Stimulated activated CD4-positive, alpha-beta T cell treated with anti-CD3 and anti-CD28 coated beads, Interleukin-2, amount 100 ng/mL, for 24 hours (primary cell): ENCODE data around the gene TNIK.

Source experiments
- DNase-seq, 2 donors: peaks; one replicate each; pipeline ENCODE4 v3.0.0-alpha.2; 2020

The TNIK gene

GRCh38 chr3:171218069-171218468 is 242.1 kb downstream of the TNIK start:
- DNase-seq = no peak

DNA sequence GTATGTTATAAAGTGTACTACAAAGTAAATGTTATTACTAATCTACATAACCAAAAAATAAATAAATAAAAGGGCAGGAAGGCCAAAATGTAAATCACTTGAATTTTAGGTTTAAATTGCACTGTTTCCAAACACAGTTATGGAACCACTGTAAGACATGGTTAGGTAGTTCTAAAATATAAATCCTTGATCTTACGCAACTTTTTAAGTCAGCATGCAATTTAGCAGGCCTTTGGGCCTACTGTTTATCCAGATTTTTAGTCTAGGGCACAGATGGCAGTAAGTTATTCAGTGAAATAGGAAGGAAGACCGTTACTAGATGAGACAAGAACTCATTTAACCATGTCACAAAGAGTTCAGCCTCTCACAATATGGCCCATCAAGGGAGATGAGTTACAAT is 246.3 kb downstream of the TNIK start:
- DNase-seq = no peak

GRCh38 chr3:171213178-171213577 is 247.0 kb downstream of the TNIK start:
- no peak for DNase-seq

DNA sequence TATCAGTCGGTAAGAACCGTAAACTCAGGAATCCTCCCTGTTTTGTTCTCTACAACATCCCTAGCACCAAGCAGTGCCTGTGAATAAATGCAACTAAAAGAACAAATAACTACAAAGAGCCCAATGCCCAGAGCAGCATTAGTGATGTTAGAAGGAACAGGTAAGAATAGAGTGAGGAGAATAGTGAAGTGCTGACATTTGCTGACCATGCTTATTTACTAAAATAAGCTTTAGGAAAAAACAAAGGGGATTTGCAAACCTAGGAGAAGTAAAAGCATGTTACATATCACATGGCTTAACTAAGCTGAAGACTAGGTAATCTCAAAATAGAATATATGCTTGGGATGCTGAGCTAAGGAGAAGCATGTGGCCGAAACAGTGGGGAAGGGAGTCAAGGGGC is 247.6 kb downstream of the TNIK start:
- no peak for DNase-seq

DNA sequence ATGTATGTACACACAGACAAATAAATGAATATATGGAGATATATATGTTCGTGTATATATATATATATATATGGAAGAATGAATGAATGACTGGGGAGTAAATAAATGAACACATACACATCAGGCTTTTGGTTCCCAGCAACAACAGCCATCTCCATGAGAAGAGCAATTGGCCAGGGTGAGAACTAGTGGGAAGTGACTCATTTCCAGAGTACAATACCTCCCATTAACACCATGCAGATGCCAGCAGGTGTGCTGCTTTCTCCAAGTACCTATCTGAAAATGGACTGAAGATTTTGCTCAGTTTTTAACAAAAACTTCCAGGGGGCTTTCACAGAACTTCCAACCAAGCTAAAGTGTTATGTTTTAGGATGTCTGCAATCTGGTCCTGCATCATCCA is 253.9 kb downstream of the TNIK start:
- no peak for DNase-seq

GRCh38 chr3:171204942-171205341 is 255.3 kb downstream of the TNIK start:
- DNase-seq = no peak

GRCh38 chr3:171201825-171202224 is 258.4 kb downstream of the TNIK start:
- DNase-seq = no peak

- no peak for DNase-seq
Observed at GRCh38 chr3:171200750-171201088, 259.5 kb downstream of the TNIK start.

DNA sequence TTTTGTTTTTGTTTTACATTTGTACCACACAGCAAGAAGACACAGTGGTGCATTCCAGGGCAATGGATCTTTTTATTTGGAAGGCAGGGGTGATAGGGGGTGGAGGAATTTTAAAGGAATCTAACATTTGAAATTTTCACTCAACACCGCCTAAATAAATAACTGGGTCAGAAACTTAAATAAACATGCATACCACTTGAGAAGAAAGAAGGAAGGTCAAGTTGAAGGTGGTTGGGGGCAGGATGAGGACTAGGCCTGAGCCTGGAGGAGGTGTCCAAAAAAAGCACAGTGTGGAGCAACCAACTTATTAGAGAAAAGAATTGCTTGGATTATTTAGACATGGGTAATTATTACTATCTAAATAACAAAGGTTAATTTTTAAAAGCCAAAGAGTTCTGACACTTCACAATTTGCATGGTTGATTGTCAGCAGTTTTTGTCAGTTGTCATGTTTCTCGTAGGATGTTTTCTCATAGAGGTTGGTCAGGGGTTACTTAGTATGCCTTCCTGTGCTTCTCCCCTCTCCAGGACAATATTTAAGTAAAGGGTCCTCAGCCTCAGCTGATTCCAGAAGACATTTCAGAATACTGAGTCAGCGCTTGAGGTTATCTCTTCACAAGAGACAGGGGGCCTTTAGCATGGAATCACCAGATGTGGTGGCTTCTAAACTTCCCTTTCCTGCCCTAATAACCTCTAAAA is 260.0 kb downstream of the TNIK start:
- no peak for DNase-seq

- no peak for DNase-seq
Observed at GRCh38 chr3:171199473-171199829, 260.8 kb downstream of the TNIK start.

- no peak for DNase-seq
Observed at GRCh38 chr3:171198781-171199472, 261.3 kb downstream of the TNIK start.

DNA sequence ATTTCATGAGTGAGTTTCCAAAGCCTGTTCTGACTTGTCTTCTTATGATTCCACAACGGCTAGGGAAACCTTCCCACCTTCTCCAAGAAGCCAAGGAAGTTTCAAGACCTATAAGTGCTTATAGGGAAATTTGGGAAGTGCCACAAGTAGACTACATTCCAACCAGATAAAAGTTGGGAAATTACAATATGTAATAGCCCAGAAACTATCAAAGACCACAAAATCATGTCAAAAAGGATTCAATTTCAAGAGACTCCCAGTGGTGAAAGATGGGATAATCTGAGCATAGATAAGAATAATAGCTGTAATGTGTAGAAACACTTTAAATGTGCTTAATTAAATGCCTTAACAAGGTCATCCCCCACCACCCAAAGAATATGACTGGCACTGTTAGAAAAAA is 264.5 kb downstream of the TNIK start:
- no peak for DNase-seq

DNA sequence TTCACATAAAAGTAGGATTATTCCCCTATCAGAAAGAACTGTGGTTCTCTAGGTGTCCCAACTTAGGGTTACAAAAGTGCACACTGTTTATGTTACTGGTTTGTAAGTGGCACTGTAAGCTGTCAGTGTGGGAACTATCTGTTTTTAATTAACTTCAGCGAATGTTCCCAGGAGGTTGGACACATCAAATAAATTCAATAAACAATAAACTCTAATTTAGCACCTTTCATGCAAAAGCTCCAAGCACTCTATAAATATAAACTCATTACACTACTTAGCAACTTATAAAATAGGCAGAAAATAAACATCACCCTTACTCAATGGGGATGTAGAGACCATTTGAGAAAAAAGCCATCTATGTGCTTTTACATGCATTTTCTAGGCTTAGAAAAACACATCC is 265.2 kb downstream of the TNIK start:
- no peak for DNase-seq

DNA sequence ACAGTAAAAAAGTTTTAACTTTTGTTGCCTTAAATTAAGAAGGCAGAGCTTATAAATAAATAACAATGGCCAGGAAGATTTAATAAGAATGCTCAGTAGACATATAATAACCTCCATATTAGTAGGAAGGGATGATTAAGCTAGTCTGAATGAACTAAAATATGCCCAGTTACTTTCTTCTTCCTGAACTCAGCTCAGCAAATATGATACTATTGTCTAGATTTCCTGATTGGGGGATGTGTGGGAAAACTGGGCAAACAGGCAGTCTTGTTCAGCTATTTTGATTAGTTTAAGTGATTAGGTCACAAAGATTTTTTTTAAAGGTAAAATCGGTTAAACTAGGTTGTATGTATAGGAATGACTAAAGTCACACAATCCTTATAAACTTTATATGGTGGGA is 266.5 kb downstream of the TNIK start:
- no peak for DNase-seq

DNA sequence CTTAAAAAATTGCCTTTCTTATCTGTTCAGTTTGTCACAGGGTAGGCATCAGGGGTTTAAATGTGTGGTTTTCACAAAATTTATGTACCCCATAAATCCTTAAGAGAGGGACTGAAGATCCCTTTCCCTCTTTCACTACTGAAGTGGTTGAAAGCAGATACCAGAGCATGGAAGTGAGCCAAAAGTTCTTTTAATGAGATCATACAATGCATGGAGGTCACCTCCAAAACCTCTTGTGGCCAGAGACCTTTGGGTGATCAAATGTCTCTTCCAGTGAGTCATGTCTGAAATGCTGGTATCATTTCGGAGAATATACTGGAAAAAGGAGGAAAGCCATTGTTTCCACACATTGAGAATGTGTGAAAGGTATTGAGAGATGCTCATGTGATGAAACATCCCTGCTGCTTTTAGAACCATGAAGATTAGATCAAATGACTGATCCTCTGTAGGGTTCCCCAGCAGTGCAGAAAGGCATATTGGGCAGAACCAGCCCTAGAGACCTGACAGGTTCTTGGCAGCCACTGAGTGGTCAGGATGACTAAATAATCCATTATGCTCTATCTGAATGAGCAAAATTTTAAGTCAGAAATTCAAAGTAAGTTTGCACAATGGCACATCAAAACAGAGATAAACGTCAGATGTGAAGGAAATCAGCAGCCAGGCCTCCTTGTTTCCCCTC is 267.9 kb downstream of the TNIK start:
- DNase-seq = no peak

GRCh38 chr3:171190668-171191067 is 269.5 kb downstream of the TNIK start:
- no peak for DNase-seq

DNA sequence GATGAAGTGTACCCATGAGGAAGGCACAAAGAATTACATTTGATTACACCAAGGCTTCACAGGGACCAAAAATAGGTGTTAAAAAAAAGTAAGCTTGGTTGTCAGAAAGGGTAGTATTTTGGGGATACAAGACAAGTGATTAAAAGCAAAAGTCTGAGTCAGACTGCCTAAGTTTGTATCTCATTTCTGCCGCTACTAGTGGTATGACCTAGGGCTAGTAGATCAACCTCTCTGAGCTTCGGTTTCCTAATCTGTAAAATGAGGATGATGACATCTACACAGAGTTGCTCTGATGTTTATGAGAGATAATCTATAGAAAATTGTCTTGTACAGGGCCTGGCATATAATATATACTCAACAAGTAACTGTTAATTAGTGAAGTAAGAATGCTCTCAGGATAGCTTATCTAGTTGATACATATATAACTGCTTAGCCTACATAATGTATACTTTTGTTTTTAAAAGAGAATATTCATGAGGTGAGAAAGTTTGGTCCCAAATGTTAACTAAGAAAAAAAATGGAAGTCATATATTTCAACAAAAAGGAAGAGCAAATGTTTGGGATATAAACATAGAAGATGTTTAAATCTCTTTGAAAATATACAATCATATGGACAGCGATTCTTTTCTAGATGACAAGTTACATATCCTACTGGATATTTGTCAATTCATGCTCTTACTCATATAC is 270.7 kb downstream of the TNIK start:
- DNase-seq = no peak

GRCh38 chr3:171187706-171188290 is 272.4 kb downstream of the TNIK start:
- peak in 1 of 2 donors; percentile 21 for DNase-seq

DNA sequence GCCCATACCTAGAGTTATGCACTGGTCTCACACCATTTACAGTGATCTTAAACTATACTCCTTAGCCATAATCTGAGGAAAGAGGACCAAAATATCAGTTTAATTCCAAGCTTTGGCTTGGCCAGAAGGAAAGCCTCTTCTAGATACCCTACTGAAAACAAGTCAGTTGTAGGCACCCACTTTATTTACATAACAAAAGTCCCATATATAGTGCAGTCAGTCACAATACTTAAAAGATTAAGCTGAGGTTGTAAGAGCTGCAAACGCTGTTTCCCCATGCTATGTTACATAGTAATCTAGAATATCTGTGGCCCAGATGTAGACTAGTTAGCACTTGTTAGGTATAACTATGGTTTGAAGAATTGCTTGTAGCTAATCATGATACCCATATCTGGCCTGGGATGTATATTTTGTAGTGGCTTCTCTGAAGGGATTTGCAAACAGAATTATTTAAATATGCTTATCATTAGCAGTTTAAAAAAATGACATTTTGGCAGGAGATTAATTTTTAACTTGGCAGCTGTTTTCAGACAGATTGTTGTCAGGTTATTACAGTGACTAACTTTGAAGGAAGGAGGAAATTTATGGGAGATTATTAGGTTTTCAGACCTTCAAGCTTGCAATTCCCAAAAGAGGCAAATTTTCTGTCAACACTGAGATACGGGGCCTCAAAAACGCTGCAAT is 273.2 kb downstream of the TNIK start:
- DNase-seq = no peak

DNA sequence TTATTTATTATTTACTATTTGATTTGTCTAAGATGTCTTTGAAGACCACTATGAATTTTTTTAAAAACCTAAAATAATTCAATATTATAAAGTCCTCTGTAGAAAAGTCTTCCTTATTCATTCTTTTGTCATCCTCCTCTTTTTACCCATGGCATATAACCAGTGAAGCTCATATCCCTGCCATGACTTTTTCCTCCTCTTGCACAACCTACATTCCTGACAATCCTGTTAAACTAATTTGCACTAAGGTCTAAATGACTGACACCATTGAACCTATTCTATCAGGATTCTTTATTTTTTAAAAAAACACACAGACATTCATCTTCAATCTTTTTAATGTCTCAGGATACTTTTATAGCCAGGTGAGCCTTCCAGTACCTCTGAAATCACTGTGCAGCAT is 273.8 kb downstream of the TNIK start:
- DNase-seq = no peak

DNA sequence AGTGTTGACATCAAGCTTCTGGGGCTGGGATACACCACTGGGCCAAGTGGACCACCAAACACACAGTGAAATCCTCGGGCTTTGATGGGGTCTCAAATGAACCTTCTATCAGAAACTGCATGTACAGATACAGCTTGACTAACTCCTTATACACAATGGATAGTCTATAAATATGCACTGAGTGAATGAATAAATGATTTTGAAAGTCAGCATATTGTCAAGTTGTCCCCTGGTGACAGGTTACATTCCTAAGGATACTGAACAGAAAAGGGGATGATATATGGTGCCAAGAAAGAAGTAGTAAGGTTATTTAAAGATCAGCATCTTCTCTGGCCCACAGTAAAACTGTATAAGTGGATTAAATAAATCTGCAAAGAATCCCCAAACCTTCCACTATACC is 274.2 kb downstream of the TNIK start:
- no peak for DNase-seq

GRCh38 chr3:171184372-171184771 is 275.8 kb downstream of the TNIK start:
- DNase-seq = peak; percentile 22 to 27

- DNase-seq = no peak
Observed at GRCh38 chr3:171183042-171183441, 277.2 kb downstream of the TNIK start.
